Loucy (cell line): ENCODE data around the gene PTPRO.

ENCODE experiments used
- EZH2phosphoT487 ChIP-seq: fragments of 200-600 bp; IDR thresholded peaks from 2 replicates; pipeline ENCODE4 v1.6.1; 2018; ENCODE audit warnings: antibody characterized with exemption, mild to moderate bottlenecking, moderate library complexity, borderline replicate concordance
- TF ChIP-seq, protein P1 (sequence below): fragments of 200-600 bp; sonication (generic); conservative IDR thresholded peaks from 2 replicates; pipeline ENCODE4 v1.5.1; 2014; ENCODE audit warnings: mild to moderate bottlenecking, antibody characterized with exemption, low read length

DNA sequence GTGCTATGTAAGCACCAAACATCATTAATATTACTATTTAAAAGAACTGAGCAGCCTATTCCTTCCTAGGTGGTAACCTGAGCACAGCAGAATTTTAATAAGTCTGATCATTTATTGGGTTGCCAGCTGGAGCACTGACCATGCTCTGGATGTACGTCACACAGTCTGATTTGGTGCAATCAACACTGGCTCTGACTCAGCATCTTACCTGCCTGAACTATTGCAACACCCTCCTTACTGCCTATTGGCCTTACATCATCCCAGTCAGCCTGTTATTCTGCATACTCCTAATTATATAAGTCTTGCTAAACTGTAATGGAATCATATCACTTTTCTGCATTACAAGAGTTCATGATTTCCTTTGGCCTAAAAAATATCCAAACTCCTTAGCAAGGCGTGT, 149.7 kb downstream of the PTPRO start:
- TF ChIP-seq, protein P1, sequence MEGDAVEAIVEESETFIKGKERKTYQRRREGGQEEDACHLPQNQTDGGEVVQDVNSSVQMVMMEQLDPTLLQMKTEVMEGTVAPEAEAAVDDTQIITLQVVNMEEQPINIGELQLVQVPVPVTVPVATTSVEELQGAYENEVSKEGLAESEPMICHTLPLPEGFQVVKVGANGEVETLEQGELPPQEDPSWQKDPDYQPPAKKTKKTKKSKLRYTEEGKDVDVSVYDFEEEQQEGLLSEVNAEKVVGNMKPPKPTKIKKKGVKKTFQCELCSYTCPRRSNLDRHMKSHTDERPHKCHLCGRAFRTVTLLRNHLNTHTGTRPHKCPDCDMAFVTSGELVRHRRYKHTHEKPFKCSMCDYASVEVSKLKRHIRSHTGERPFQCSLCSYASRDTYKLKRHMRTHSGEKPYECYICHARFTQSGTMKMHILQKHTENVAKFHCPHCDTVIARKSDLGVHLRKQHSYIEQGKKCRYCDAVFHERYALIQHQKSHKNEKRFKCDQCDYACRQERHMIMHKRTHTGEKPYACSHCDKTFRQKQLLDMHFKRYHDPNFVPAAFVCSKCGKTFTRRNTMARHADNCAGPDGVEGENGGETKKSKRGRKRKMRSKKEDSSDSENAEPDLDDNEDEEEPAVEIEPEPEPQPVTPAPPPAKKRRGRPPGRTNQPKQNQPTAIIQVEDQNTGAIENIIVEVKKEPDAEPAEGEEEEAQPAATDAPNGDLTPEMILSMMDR: no peak
- TF ChIP-seq EZH2phosphoT487: no peak
